ENCODE data around the gene RUFY1.
"Not testable (repeated sequence)": the region's sequence is repeated elsewhere in the genome, so short reads cannot be mapped to it uniquely, and the experiment has no call there.

- TF ChIP-seq CTCF, EP300 (IDR thresholded peaks at IDR 0.05): not testable (repeated sequence)
Observed at GRCh38 chr5:179501997-179502396, 48.4 kb upstream of the RUFY1 start.

Measured in ovary (tissue), 3 donors.